HUDEP-2 (cell line): ENCODE data around the gene CCR9.

Experiments used
- DNase-seq, 76 experiments: peaks; one replicate each; lab custom pipeline; 2025; ENCODE audit not compliant: unreplicated experiment in 76 of 76; lab: John Stamatoyannopoulos, UW

CCR9 gene

DNA sequence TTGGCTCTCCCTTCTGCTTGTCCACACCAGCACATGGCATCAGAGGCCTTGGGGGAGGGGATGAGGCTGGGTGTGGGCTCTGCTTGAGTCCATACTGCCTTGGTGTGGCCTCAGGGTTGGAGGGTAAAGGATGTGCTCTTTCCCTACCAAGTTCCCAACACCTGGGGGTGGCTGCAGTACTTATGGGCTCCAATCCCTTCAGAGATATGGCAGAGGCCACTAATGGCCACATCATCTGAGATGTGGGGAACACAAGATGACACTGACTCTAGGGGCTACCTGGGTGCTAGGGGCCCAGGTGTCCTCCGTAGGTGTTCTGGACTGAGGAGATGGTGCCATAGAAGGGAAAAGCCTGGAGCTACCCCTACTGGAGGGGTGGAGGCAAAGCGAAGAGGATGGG lies 63.8 kb downstream of the CCR9 start:
- no peak for DNase-seq

- no peak for DNase-seq
These were observed 64.6 kb downstream of the CCR9 start for GRCh38 chr3:45950686-45951600.

GRCh38 chr3:45951946-45952345 lies 65.6 kb downstream of the CCR9 start:
- DNase-seq: no peak

DNA sequence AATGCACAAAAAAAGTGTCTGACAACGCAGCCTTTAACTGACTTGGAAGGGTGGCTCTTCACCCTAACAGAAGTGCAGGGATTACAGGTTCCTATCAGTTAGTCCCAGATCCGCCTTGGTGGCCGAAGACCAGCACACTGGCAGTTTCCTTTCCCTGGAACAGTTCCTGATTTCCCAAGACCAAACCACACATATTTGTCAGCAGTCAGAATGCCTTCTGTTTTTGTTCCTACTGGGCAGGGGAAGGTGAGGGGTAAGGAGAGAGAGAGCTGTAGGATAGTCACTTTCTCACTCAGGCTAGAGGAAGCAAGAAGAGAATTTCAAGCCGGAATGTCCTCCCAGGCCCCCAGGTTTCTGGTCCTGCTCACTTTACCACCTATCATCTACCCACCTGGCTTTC lies 66.1 kb downstream of the CCR9 start:
- DNase-seq: no peak
